T-helper 1 cell treated with Interleukin-12 subunit alpha and Interleukin-12 subunit beta and Interleukin-4 antibody, amounts not matched to agents 30 μg/mL and 1 μg/mL, for 36 hours (primary cell): ENCODE data around the gene CCDC106.

ENCODE experiments used
- H3K27ac Mint-ChIP-seq: one replicate; pipeline ENCODE4 v1.8.0; 2021; ENCODE audit warnings: mild to moderate bottlenecking, mixed read lengths
- H3K27me3 Mint-ChIP-seq: one replicate; pipeline ENCODE4 v1.8.0; 2021; ENCODE audit warnings: low read depth, mixed read lengths
- H3K36me3 Mint-ChIP-seq: one replicate; pipeline ENCODE4 v1.8.0; 2021; ENCODE audit warnings: low read depth, mixed read lengths
- H3K4me1 Mint-ChIP-seq: one replicate; pipeline ENCODE4 v1.8.0; 2021; ENCODE audit warnings: low read depth, mixed read lengths
- H3K4me3 Mint-ChIP-seq: one replicate; pipeline ENCODE4 v1.8.0; 2021; ENCODE audit warnings: mild to moderate bottlenecking, moderate library complexity, mixed read lengths
- H3K9me3 Mint-ChIP-seq: one replicate; pipeline ENCODE4 v1.8.0; 2021; ENCODE audit warnings: mixed read lengths

Gene CCDC106

DNA sequence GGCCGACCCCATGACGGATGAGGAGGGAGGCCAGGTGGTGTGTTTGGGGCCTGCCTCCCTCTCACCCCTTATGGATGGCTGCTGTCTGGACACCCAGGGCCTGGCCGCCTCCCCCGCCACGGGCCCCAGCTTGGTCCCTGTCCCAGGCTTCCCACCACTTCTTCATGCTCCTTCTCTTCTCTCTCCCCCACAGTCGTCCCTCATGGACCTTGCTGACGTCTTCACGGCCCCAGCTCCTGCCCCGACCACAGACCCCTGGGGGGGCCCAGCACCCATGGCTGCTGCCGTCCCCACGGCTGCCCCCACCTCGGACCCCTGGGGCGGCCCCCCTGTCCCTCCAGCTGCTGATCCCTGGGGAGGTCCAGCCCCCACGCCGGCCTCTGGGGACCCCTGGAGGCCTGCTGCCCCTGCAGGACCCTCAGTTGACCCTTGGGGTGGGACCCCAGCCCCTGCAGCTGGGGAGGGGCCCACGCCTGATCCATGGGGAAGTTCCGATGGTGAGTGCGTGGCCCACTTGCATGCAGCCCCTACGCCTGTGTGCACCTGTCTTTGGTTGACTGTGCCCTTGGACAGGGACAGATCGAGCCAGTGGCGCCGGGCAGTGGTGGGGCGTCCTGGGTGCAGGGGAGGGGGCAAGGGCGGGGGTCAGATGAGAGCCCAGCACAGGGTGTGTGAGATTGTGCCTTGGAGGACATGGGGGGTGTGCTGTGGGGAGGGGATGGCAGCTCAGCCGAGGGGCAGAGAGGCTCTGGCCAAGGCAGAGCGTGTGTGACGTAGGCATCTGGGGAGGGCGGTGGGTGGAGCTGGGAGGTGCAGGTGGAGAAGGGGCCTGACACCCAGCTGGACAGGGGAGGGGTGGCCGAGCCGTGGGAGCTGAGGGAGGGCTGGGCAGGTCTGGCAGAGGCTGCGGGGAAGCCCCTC lies 43.8 kb downstream of the CCDC106 start:
- H3K27ac Mint-ChIP-seq = no peak overlapping the region
- no peaks in the 10 kb centered on the region for H3K9me3 Mint-ChIP-seq
- H3K27me3 Mint-ChIP-seq = no peaks in the 10 kb centered on the region
- H3K4me3 Mint-ChIP-seq = no peak overlapping the region
- H3K4me1 Mint-ChIP-seq = no peaks in the 10 kb centered on the region
- H3K36me3 Mint-ChIP-seq = peaks cover 8% of the 10 kb centered on the region

DNA sequence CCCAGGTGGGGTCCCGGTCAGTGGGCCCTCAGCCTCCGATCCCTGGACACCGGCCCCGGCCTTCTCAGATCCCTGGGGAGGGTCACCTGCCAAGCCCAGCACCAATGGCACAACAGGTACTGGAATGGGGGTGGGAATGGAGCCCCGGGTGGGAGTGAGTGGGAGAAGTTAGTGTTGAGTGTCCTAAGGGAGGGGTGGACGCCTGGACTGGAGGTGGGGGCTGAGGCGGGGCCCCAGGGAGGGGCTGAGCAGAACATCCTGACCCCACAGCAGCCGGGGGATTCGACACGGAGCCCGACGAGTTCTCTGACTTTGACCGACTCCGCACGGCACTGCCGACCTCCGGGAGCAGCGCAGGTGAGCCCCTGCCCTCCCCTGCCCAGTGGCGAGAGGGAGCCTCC lies 44.7 kb downstream of the CCDC106 start:
- Mint-ChIP-seq H3K27ac (no peak overlapping the region), H3K9me3 (no peaks in the 10 kb centered on the region), H3K4me1 (no peaks in the 10 kb centered on the region), H3K36me3 (peaks cover 10% of the 10 kb centered on the region), H3K27me3 (no peaks in the 10 kb centered on the region), H3K4me3 (no peak overlapping the region)

DNA sequence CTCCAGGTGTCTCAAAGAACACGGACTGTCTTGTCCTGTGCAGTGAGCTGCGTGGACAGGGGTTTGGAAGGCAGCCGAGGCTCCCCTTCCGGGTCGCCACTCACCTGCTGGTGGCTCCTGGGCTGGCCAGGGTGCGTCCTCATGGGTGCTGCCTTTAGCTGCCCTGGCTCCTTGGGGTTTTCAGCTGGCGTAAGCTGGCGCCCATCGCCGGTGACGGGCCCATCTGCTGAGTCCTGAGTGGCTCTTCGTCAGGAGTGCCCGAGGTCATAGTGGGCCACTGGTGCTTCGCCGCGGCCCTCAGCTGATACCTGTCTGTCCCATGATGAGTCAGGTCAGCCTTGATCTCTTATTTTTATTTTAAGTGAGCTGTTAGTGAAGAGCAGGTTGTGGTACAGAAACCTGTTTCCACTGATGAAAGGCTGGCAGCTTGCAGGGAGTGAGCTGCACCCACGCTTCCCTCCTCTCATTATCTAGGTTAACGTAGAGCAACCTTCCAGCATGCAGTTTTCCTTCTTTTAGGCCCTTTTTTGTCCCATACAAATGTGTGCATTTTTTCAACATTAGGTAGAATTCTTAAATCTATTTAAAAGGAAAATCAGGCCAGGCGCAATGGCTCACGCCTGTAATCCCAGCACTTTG lies 45.4 kb downstream of the CCDC106 start:
- Mint-ChIP-seq H3K4me1 (no peaks in the 10 kb centered on the region), H3K9me3 (no peaks in the 10 kb centered on the region), H3K27me3 (no peaks in the 10 kb centered on the region), H3K4me3 (no peak overlapping the region), H3K36me3 (peaks cover 11% of the 10 kb centered on the region), H3K27ac (no peak overlapping the region)

DNA sequence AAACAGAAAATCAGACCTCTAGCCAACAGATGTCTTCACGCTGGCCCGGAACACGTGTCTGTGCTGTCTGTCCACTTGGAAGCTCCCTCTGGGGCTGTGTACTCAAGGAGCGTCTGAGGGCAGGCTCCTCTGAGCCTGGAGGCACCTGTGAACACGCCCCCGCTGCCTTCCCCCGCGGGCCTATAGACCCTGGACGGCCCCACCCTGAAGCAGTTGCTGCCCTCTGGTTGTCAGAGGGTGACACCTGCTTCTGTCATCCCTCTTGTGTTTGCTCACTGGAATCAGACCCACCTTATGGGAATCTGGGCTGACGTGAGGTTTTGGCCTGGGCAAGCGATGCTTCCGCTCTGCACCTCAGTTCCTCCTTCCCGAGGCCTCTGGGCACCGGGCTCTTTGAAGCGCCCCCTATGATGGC lies 46.2 kb downstream of the CCDC106 start:
- no peak overlapping the region for H3K4me3 Mint-ChIP-seq
- H3K27ac Mint-ChIP-seq = no peak overlapping the region
- H3K9me3 Mint-ChIP-seq = no peaks in the 10 kb centered on the region
- H3K36me3 Mint-ChIP-seq = peaks cover 11% of the 10 kb centered on the region
- H3K27me3 Mint-ChIP-seq = no peaks in the 10 kb centered on the region
- H3K4me1 Mint-ChIP-seq = no peaks in the 10 kb centered on the region

DNA sequence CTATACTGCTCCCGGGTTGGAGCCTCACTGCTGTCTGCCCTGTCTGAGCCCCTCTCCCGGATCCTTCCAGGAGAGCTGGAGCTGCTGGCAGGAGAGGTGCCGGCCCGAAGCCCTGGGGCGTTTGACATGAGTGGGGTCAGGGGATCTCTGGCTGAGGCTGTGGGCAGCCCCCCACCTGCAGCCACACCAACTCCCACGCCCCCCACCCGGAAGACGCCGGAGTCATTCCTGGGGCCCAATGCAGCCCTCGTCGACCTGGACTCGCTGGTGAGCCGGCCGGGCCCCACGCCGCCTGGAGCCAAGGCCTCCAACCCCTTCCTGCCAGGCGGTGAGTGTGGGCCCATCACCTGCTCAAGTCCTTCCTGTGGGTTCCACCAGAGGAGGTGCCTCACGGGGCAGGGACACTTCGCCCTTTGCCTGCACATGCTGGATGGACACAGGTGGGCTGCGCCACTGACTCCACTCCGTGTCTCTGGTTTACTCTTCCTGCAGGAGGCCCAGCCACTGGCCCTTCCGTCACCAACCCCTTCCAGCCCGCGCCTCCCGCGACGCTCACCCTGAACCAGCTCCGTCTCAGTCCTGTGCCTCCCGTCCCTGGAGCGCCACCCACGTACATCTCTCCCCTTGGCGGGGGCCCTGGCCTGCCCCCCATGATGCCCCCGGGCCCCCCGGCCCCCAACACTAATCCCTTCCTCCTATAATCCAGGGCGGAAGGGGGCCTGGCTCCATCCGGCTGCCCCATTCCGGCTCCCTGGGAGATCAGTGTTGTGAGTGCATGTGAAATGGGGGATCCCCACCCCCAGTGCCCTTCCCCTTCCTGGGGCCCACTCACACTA lies 46.9 kb downstream of the CCDC106 start:
- no peak overlapping the region for H3K4me3 Mint-ChIP-seq
- H3K36me3 Mint-ChIP-seq = peaks cover 11% of the 10 kb centered on the region

DNA sequence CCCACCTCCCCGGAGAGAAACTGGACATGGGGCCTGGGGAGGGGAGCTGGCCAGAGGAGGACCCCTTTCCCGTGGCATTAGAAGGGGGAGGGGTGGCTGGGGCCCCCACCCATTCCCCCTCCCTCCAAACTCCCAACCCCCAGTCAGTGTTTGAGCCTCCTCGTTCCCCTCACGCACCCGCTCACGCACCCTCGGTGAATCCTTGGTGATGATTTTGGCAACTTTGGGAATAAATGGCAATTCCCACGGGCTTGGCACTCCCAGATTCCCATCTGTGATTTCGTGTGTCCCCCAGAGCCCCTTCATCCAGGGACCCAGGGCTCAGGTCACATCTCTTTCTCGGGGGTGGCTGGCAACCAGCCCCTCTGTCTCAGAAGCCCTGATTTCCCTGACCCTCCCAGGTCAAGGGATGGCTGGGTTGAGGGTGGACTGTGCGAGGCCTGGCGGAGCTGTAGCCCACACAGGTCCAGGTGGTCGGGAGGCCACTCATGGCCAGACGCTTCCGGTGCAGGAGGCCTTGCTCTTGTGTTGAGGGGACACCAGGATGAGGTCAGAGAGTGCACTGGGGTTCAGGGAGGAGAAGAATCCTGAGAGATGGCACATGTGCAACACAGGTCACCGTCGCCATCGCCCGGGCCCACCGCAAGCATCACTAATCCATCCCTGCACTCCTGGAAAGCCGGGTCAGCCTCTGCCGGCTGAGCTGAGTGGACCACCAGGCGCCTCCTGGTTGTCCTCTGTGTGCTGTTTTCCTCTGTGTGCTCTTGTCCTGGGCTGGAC lies 47.7 kb downstream of the CCDC106 start:
- H3K27ac Mint-ChIP-seq = no peak overlapping the region
- no peaks in the 10 kb centered on the region for H3K9me3 Mint-ChIP-seq
- peaks cover 11% of the 10 kb centered on the region for H3K36me3 Mint-ChIP-seq
- H3K4me1 Mint-ChIP-seq = no peaks in the 10 kb centered on the region
- H3K27me3 Mint-ChIP-seq = no peaks in the 10 kb centered on the region
- H3K4me3 Mint-ChIP-seq = no peak overlapping the region

More for the DNA sequence above, 46.9 kb downstream of the CCDC106 start:
- Mint-ChIP-seq H3K4me1 (no peaks in the 10 kb centered on the region), H3K27me3 (no peaks in the 10 kb centered on the region), H3K9me3 (no peaks in the 10 kb centered on the region), H3K27ac (no peak overlapping the region)

DNA sequence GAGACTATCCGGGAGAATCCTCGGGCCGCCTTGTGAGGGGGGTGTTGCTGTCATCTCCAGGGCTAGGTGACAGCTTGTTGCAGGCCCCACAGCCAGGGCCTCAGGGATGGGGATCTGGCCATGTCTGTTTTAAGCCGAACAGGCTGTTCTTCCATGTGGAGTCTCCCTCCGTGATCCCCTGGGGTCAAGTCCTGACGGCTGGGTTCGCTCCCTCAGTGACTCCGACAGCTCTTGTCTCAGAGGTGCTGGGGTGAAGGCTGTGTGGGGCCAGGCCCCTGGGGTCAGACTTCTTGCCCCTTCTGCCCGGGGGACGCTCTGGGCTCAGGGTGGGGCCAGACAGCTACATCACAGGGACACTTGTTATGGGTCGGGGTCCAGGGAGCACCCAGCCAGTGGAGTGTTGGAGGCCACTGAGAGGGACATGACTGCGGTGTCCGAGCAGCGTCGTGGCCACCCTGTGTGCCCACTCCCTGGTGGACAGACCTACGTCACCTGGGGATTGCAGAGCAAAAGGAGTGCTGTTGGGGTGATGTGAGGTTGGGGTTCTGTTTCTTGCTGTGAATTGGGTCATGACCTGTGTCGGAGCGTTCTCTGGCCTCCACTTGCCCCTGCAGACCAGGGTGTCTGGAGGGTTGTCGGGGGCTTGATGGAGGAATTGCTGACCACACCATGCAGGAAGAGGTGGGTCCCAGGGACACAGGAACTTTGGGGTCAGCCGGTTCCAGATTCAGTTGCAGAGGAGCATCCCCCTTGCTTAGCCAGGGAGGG lies 48.5 kb downstream of the CCDC106 start:
- no peaks in the 10 kb centered on the region for H3K27me3 Mint-ChIP-seq
- H3K4me3 Mint-ChIP-seq = no peak overlapping the region
- H3K4me1 Mint-ChIP-seq = no peaks in the 10 kb centered on the region
- no peaks in the 10 kb centered on the region for H3K9me3 Mint-ChIP-seq
- H3K27ac Mint-ChIP-seq = no peak overlapping the region
- H3K36me3 Mint-ChIP-seq = peaks cover 11% of the 10 kb centered on the region

DNA sequence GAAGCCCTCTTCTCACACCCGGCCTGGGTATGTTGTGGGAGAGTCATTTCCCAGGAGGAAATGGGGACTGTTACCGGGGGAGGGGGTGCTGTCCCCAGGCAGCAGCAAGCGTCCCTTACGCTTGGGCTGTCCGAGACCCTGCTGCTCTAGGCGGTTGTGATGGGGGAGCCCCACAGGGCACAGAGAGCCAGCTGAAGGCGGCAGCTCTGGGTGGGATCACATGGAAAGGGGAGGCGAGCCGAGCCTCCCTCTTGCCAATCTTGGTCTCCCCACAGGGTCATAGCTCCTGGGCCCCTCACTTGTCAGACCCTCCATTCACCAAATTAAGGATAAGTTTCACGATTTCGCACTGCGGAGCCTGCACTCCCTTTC lies 49.0 kb downstream of the CCDC106 start:
- no peaks in the 10 kb centered on the region for H3K27me3 Mint-ChIP-seq
- peaks cover 11% of the 10 kb centered on the region for H3K36me3 Mint-ChIP-seq
- no peaks in the 10 kb centered on the region for H3K9me3 Mint-ChIP-seq
- H3K27ac Mint-ChIP-seq = no peak overlapping the region
- no peaks in the 10 kb centered on the region for H3K4me1 Mint-ChIP-seq
- H3K4me3 Mint-ChIP-seq = no peak overlapping the region

DNA sequence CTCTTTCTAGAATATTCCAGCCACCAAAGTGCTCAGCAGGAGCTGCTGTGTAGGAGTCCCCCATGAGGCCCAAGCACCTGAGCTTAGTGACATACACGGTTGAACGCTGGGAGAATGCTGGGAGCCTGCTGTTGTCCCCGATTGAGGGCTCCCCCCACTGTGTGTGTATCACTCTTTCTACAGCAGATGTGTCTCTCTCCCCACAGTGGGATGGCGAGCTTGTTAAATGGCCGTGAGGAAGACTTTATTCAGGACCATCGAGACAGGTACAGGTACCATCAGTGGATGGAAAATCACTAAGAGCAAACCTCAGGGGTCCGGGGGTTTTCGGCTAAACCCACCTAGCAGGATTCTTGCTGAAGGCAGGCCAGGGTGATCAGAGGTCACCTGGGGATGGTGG lies 49.7 kb downstream of the CCDC106 start:
- Mint-ChIP-seq H3K4me1 (no peaks in the 10 kb centered on the region), H3K4me3 (no peak overlapping the region), H3K27me3 (no peaks in the 10 kb centered on the region), H3K36me3 (peaks cover 14% of the 10 kb centered on the region), H3K9me3 (no peaks in the 10 kb centered on the region), H3K27ac (no peak overlapping the region)

DNA sequence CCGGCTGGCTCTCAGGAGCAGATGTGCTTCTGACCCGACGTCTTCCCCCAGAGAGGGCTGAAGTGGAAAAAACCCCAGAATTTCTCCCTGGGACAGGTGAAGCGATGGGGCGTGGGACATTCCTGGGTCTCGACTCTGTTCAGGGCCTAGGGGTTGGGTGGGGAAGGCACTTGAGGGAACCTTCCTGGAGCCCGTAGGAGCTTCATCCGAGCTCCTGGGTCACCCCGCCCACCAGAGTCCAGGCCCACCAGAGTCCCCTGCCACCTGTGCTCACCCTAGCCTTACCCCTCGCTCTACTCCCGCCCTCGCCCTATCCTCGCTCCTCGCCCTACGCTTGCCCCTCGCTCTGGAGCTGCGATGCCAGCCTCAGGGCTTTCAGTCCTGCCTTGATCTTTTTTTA lies 50.2 kb downstream of the CCDC106 start:
- H3K4me1 Mint-ChIP-seq = no peaks in the 10 kb centered on the region
- H3K36me3 Mint-ChIP-seq = peaks cover 14% of the 10 kb centered on the region
- H3K27ac Mint-ChIP-seq = no peak overlapping the region
- H3K4me3 Mint-ChIP-seq = no peak overlapping the region
- H3K27me3 Mint-ChIP-seq = no peaks in the 10 kb centered on the region
- H3K9me3 Mint-ChIP-seq = no peaks in the 10 kb centered on the region

DNA sequence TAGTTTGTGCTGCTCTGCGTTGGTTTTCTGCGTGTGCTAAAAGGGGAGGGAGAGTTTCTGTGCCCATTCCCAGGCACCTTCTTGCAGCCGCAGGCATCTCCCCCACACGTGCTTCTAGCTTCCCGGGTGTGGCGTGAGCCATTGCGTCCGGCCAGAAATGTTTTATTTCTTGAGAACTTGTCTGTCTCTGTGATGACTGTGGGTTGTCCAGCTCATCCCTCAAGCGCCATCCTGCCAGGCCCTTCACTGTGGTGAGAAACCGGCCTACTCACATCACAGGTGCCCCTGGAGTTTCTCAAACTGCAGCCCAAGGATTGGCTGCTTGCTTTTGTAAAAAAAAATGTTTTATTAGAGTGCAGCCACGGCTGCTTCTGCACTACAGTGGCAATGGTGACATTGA lies 51.2 kb downstream of the CCDC106 start:
- Mint-ChIP-seq H3K9me3 (no peaks in the 10 kb centered on the region), H3K36me3 (peaks cover 10% of the 10 kb centered on the region), H3K27me3 (no peaks in the 10 kb centered on the region), H3K4me1 (peaks cover 1% of the 10 kb centered on the region), H3K27ac (no peak overlapping the region), H3K4me3 (no peak overlapping the region)

DNA sequence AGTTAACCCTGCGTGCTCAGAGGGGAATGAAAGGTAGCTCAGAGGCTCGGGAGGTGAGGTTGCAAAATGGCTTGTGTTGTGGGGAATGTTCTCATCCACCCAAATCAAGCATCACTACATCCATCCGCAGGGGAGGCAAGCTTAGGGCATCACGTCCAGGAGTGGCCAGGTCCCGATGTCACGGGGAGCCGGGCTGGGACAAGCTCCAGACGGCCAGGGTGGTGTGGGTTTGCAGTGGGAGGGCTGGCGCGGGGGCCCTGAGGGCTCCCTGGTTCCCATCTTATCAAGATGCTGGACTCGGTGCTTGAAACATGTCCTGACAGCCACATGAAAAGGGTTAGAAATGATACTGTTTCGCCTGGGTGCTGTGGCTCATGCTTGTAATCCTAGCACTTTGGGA lies 52.8 kb downstream of the CCDC106 start:
- Mint-ChIP-seq H3K36me3 (peaks cover 15% of the 10 kb centered on the region), H3K4me1 (peaks cover 3% of the 10 kb centered on the region), H3K27ac (no peak overlapping the region), H3K27me3 (no peaks in the 10 kb centered on the region), H3K4me3 (no peak overlapping the region), H3K9me3 (no peaks in the 10 kb centered on the region)

DNA sequence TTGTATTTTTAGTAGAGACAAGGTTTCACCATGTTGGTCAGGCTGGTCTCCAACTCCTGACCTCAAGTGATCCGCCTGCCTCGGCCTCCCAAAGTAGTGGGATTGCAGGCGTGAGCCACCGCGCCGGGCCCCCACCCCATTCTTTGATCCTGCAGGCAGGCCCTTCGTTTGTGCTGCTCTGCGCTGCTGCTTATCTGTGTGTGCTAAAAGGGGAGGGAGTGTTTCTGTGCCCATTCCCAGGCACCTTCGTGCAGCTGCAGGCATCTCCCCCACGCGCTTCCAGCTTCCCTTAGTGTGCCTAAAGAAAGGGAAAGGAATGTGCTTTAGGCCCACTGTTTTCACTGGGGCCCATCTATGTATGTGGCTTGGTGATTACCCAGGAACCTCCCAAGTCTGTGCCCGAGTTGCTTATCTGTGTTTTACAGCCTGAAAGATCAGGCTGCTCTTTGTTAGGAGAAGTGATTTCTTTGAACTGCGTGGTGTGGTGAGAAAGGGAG lies 54.2 kb downstream of the CCDC106 start:
- Mint-ChIP-seq H3K27ac (no peak overlapping the region), H3K4me1 (peaks cover 3% of the 10 kb centered on the region), H3K36me3 (peaks cover 13% of the 10 kb centered on the region), H3K9me3 (no peaks in the 10 kb centered on the region), H3K4me3 (no peak overlapping the region), H3K27me3 (no peaks in the 10 kb centered on the region)
